Cardiac septum (tissue), 1 donor: ENCODE results near the gene NPFFR2. TPM values are rescaled to one million over a fixed set of nuclear protein-coding genes. Genes with fewer than 3 reads are reported as not detected.
"Not testable (repeated sequence)": the region's sequence is repeated elsewhere in the genome, so short reads cannot be mapped to it uniquely, and the experiment has no call there.

Experiments
- DNase-seq: peaks from one replicate; pipeline ENCODE4 v3.0.0-alpha.2; 2020; ENCODE audit warnings: low spot score
- intact Hi-C: fragments of 100-400 bp; cut with DNase I; formaldehyde crosslinking; loops from one replicate; pipeline ENCODE4 v1.14.0; 2022
- long read RNA-seq: library from polyadenylated mRNA; unstranded; transcript quantifications from one replicate; pipeline ENCODE4 v2.0.0, GENCODE V29; 2021
- total RNA-seq: library from RNA; stranded (reverse); fragmentation: NEBNext Ultra II Directional; extraction: Animal tissue kit (Norgen Biotek cat#: 25700); gene quantifications from one replicate; pipeline ENCODE4 v1.2.1, GENCODE V29; 2021
- donor health status: DM: no; HTN: no; CAD: no.

NPFFR2 gene
- total RNA-seq, result not detected
- long read RNA-seq, result 0 reads

DNA sequence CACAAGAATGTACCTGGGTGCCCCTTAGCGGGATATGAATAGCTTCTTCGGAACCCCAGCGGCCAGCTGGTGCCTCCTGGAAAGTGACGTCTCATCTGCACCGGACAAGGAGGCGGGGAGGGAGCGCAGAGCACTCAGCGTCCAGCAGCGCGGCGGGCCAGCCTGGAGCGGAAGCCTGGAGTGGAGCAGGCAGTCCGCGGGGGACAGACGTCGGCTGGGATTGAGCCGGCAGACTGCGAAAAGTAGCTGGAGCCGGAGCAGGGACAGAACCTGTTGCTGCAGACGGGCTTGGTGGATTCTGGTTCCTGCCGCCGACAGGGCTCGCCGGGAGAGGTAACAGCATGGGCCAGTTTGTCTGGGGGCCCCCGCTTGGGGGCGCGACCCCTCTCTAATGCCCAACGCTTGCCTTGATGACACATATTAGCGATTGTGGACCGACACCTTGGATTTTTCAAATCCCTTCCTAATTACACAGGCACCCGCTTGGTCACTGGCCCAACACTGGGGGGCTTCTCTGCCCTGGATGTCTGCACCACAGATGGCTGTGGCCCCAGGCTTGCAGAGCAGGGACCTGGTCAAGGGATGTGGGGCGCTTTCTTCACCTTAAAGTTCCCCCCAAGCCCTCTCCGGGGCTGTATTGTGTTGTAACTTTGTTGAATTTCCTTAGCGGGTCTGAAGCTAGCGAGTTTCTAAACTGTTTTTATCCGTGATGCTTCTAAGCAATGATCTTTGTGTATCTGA lies at the start of gene NPFFR2:
NPFFR2 (plus strand) TSS at position 133 of the 741 bp plus-strand sequence. CDS start 96,592 bp downstream, outside the sequence.
- intact Hi-C loops, result no loop called here
- peak; percentile 75 for DNase-seq

DNA sequence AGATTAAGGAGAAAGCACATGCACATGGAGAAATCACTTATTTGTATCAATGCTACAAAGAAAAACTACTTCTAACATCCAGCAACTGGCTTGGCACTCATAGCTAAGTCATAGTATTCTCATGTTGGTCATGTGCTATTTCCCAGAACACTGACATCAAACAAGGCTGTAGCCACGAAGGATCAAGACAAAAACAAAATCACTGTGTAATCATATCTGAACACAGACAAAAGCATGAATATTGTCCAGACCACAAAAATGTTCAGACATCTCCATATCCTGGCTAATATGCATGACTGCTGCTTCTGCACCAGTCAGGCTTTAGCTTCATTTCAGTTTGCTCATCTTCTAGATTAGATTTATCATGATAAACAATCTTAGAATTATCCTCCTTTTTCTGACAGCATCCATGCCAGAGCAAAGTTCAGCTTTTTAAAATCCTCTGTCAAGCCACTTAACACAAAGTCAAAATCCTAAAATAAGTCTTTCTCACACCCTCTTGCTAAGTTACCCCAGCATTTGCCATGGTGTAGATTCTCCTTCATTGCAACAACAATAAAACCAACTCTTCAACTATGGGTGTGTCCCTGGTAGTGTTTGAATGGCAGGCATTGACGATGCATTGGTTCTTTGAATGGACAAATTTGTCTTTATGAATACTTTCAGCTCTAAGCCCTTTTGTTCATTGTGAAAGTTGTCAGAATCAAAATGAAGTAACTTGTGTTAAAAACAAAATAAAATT lies 39.1 kb upstream of the NPFFR2 start:
- intact Hi-C loops, result no loop called here
- DNase-seq, result no peak

DNA sequence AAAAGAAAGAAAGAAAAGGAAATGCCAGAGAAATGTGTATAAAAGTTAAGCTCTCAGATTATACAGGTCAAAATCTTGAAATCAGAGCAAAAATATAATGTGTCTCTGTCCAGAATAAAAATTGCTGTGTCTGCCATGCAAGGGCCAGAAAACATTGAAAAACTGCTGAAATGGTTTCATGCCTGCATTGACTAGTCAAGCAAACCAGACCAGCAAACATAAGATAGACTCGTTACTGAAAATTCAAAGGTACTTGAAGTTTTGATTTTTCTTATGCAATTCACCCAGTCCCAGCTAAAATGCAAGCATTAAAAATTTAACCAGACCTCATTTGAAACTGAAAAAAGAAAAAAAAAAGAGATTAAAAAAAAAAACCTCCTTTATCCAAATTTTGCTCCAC lies 37.2 kb upstream of the NPFFR2 start:
- intact Hi-C loops, result no loop called here
- no peak for DNase-seq

DNA sequence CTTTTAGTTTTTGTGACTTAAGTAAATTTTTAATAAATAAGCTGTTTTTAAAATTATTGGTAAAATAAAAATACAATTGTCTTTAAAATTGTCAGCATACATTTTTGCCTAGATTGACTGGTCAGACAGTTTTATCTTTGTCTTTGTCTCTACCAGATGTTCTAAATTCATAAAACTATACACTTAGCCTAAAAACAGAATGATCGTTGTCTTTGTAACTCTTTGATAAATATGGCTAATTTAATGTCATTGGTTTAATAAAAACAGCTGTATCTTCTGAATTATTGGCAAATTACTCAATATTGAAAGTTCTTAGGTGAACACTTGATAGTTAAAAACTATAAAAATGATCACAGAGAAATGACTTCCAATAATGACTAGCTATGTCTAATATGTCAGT lies 36.5 kb upstream of the NPFFR2 start:
- intact Hi-C loops, result no loop called here
- DNase-seq, result no peak

DNA sequence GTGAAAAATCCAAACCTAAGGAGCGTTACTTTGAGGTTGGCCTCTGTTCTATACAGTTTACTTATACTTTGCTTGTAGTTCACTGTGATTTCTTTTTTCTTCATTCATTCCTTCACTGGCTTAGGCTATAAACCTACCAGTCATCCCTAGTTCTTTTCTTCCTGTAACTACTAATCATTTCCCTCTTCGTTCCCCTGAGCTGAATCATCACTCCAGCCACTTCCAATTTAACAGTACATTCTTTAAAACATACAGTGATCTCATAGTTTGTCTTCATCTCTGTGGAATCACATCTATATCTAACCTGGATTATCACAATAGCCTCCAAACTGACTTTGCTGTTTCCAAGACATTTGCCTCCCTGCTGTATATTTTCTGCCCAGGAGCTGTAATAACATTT lies 25.2 kb upstream of the NPFFR2 start:
- DNase-seq, result no peak
- intact Hi-C loops, result no loop called here

DNA sequence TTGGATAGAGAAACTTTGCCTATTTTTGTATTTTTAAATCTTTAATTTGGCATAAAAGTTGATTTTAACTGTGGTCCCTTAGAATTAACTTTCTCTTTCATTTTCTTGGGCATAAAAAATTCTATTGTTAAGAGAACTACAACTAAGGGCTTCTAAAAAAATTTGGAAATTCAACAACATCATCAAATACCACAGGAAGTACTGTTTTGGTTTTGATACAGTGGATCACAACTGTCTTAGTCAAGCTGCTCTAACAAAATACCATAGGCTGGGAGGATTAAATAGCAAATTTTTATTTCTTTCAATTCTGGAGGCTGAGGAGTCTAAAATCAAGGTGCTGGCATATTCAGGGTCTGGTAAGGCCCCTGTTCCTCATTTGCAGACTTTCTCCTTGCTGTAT lies 19.9 kb upstream of the NPFFR2 start:
- DNase-seq, result no peak
- intact Hi-C loops, result no loop called here

DNA sequence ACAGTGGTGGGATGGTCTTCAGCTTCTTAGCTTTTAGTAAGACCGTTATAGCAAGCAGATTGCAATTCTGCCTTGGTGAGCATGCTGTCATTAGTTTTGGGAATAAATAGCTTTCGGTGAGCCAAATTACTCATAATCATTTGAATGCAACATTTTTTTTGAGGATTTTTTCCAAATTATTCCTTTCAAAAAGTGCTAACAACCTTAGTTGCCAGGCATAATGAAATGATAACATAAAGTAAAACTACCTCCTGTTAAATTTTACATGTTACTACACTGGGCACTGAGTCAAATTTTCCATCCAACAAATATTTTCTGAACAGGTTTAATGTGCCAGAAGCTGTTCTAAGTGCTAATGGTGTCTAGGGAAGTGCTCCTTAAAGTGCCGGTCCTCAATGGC lies 15.8 kb upstream of the NPFFR2 start:
- intact Hi-C loops, result no loop called here
- DNase-seq, result no peak

DNA sequence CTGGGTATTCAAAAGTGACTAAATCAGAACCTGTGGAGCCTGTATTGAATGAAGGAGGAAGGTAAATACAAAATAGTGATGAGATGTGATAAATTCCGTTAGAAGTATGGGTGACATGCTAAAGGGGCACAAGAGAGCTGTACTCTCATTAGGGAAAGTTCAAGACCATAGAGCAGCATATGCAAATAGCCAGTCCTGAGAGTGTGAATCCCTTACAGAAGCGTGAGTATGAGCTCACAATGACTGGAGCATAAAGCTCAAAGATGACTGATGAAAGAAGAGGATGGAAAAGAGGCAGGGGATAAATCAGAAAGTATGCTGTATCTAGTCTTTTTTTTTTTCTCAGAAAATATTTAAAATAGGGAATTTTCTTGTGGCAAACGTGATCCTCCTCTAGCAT lies 12.1 kb upstream of the NPFFR2 start:
- no peak for DNase-seq
- intact Hi-C loops, result no loop called here

DNA sequence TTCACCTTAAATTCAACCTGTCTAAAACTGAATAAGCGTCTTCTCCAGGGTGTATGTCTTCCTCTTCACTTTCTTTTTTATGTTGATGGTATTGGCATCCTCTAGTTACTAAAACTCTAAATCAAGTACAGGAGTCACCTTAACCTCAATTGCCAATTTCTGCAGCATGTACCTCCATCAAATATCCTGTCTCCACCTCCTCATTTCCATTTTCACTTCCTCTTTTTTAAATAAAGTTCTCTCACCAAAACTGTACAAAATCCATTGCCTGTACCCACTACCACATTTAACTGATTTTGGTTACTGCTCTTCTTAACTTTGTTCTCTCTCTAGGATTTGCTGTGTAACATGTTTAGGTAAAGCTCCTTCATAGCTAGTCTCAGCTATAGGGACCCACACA lies 9.2 kb upstream of the NPFFR2 start:
- intact Hi-C loops, result no loop called here
- DNase-seq, result no peak

DNA sequence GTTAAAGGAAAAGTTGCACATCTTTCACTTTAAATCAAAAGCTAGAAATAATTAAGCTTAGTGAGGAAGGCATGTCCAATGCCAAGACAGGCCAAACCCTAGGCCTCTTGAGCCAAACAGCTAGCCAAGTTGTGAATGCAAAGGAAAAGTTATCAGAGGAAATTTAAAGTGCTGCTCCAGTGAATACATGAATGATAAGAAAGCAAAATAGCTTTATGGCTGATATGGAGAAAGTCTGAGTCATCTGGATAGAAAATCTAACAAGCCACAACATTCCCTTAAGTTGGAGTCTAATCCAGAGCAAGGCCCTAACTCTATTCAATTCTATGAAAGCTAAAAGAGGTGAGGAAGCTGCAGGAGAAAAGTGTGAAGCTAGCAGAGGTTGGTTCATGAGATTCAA lies 23.8 kb downstream of the NPFFR2 start:
- DNase-seq, result no peak
- intact Hi-C loops, result no loop called here

DNA sequence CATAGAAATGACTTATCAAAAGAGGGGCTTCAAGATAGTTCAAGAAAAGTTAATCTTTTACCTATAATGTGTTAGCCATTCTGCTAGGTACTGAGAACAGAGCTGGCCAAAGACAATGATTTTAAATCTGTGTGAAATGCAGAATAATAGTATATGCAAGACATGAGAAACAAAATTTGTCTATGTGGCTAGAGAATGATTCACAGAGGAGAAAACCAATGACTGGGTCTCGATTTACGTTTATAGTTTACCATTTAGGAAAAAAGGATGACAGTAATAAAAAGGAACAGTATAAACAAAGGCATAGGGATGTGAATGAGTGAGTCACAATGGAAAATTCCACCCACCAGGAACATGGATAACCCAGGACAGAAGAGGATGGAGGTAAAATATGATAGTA lies 31.9 kb downstream of the NPFFR2 start:
- DNase-seq, result no peak
- intact Hi-C loops, result no loop called here

DNA sequence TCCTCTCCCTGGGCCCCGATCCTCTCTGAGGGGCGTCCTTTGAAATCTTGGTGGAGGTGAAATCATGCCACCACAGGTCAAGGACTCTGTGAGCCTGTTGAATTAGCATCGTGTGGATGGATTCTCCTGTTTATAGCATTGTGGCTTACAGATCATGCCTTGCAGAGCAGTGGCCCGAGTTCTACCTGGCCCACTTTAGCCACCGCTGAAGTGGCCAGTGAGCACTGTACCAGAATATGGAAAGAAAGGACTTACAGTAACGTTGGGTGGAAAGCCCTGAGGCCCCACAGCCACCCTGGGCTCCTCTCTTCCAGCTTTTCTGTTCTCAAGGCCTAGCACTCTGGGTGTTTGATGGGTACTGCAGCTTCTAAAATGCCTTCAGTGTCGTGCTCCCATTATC lies 35.3 kb downstream of the NPFFR2 start:
- intact Hi-C loops, result no loop called here
- no peak for DNase-seq

DNA sequence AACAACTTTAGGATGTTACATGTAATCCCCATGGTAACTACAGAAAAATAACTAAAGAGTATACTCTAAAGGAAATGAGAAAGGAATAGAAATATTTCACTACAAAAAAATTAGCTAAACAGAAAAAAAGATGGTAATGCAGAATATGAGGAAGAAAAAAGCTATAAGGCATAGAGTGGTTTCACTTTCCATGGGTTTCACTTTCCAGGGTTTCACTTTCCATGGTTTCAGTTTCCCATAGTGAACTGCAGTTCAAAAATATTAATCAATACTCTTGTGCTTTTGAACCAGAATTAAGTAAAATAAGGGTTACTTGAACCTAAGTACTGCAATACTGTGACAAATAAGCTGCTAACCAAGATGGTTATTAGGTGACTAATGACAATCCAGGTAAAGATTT lies 42.0 kb downstream of the NPFFR2 start:
- DNase-seq, result no peak
- intact Hi-C loops, result no loop called here

DNA sequence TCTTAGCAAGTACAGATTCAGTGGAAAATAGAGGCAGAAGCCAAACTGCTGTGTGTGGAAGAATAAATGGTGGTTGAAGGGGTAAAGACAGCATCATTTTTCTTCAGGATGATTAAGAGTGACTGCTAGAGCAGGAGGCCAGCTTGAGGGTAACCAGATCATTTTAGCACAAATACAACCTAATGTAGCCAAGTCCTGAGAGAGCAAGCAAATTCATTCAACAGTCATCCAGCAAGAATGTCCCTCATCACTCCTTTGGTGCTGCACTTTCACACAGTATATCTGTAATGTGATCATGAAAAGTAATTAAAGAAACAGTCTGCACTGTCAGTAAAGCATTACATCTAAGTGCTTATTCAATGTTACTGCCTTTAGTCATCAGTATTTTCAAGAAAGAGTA lies 44.8 kb downstream of the NPFFR2 start:
- intact Hi-C loops, result no loop called here
- no peak for DNase-seq

DNA sequence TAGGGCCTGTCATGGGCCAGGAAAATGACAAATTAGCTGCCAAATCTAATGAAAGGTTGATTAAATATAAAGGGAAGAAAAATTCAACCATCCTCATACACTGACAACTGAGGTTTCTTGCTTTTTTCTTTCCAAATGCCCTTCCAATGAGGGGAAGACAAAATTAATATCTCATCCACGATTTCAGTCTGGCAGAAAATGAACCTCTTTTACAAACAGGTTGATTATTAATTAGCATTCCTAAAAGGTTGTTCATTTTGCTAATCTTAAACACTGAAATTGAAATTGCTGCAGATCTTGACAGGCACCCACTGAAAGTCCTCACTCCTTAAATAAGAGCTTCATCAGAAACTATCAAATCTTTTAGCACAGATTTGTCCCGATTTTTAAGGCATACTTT lies 45.5 kb downstream of the NPFFR2 start:
- no peak for DNase-seq
- intact Hi-C loops, result no loop called here

DNA sequence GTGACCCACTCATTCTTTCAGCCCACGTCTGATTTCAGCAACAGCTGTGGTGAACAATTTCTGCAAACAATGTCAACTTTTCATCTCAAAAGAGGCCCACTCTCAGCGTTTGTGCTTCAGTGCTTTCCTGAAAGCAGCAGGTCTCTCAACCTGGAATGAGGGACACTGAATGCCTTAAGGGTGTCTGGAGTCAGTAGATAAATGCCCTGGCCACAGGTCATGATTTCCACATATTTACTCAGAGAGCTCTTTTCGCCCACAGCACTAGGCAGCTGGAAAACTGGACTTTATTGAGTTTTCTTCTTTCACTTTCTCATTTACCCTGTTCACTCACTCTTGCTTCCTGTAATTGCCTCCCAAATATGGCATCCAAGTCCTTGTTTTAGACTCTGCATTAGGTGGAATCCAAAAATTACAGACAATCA lies 52.8 kb downstream of the NPFFR2 start:
- intact Hi-C loops, result no loop called here

DNA sequence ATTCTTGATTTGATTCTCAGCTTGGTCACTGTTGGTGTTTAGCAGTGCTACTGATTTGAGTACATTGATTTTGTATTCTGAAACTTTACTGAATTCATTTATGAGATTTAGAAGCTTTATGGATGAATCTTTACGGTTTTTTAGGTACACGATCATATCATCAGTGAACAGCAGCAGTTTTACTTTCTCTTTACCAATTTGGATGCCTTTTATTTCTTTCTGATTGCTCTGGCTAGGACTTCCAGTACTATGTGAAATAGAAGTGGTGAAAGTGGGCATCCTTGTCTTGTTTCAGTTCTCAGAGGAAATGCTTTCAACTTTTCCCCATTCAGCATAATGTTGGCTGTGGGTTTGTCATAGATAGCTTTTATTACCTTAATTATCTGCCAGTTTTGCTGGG lies 58.8 kb downstream of the NPFFR2 start:
- DNase-seq, intact Hi-C loops: not testable (repeated sequence)

More for the DNA sequence above, 52.8 kb downstream of the NPFFR2 start:
- DNase-seq, result no peak

DNA sequence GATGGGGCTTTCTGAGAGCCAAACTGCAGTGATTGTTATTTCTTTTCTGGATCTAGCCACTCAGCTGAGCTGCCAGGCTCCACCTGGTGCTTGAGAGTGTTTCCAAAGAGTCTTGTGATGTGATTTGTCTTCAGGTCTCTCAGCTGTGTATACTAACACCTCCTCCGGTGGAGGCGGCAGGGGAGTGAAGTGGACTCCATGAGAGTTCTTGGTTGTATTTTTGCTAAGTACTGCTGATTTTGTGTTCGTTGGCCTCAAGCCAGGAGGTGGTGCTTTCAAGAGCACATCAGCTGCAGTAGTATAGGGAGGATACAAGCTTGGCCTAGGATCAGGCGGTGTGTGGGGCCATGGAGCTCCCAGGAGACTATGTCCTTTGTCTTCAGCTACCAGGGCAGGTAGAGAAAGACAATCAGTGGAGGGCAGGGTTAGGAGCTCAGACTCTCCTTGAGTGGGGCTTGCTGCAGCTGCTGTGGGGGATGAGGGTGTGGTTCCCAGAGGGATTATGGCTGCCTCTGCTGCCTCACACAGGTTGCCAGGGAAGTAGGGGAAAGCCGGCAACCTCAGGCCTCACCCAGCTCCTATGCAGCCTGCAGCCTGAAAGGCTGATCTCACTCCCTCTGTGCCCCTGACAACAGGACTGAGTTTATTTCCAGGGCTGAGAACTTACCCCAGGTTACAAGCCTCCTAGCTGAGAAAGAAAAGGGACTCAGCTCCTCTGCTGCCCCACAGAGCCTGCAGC lies 62.4 kb downstream of the NPFFR2 start:
- intact Hi-C loops, result no loop called here
- no peak for DNase-seq

DNA sequence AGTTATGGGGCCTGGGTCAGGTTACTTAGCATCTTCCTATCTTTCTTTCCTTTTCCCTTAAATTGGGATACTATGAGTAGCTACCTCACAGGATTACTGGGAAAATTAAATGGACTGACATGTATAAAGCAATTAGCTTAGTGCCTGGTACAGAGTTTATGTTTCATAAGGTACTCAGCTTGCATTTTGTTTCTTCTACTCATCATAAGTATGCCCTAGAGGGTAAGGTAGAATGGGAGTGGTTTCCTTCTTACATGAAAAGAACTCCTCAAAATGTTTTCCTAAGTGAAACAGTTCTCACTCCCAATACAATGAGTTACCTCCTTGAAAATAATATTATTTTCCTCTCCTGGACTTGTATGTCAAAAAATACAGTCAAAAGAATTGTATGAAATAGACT lies 75.7 kb downstream of the NPFFR2 start:
- DNase-seq, result no peak
- intact Hi-C loops, result no loop called here

DNA sequence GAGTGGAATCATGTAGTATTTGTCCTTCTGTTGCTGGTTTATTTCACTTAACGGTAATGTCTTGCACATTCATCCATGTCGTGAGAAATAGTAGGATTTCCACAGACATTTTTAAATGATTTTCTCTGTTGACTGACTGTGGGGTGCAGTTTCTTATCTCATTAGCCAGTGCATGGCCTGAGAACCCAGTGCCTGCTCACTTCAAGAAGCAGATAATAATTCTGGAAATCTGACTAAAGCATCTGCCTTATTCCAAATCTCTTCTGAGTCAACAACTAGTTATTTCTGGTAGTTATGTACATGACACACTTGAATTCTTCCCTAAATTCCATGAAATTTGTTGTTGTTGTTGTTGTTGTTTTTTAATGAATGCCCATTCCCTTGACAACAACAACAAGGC lies 77.6 kb downstream of the NPFFR2 start:
- intact Hi-C loops, result no loop called here

More for the DNA sequence above, 77.6 kb downstream of the NPFFR2 start:
- no peak for DNase-seq
